Fibroblast of lung (primary cell): ENCODE results near the gene GPC6. TPM values are rescaled to one million over a fixed set of nuclear protein-coding genes. Genes with fewer than 3 reads are reported as not detected.

Source experiments
- DNase-seq, 2 donors: peaks; one replicate each; pipeline versions ENCODE4 v3.0.0 to v3.0.0-alpha.2; 2010; ENCODE audit warnings: low read depth in 2 of 2
- H2AFZ ChIP-seq: 2 replicates; pipeline ENCODE4 v1.5.1; 2012; ENCODE audit warnings: low read length, control low read depth, inconsistent platforms
- H3K27ac ChIP-seq: 2 replicates; pipeline ENCODE4 v1.5.1; 2011; ENCODE audit warnings: low read length, control low read depth; ENCODE audit not compliant: insufficient read depth
- H3K27me3 ChIP-seq: 2 replicates; pipeline ENCODE4 v1.5.1; 2011; ENCODE audit warnings: mild to moderate bottlenecking, low read length; ENCODE audit not compliant: control insufficient read depth, insufficient read depth
- H3K36me3 ChIP-seq: 2 replicates; pipeline ENCODE4 v1.5.1; 2011; ENCODE audit warnings: low read length; ENCODE audit not compliant: control insufficient read depth, insufficient read depth
- H3K4me1 ChIP-seq: 2 replicates; pipeline ENCODE4 v1.5.1; 2011; ENCODE audit warnings: low read length; ENCODE audit not compliant: control insufficient read depth, insufficient read depth; ENCODE audit errors: extremely low read depth
- H3K4me2 ChIP-seq: 2 replicates; pipeline ENCODE4 v1.5.1; 2011; ENCODE audit warnings: low read length, control low read depth; ENCODE audit not compliant: insufficient read depth; ENCODE audit errors: extremely low read depth
- H3K4me3 ChIP-seq, 4 experiments: fragments of 200-600 bp in 1 of 4; sonication (generic) in 1 of 4; replicated peaks in 1 of 4; 2 replicates each; pipeline ENCODE4 v1.5.1; 2011 to 2016; ENCODE audit warnings: low read length in 4 of 4, low read depth in 3 of 4, mild to moderate bottlenecking in 3 of 4, control low read depth in 2 of 4, inconsistent platforms in 1 of 4, mixed read lengths in 1 of 4; ENCODE audit not compliant: insufficient read depth in 1 of 4; ENCODE audit errors: control extremely low read depth in 1 of 4
- H3K79me2 ChIP-seq: 2 replicates; pipeline ENCODE4 v1.5.1; 2012; ENCODE audit warnings: mild to moderate bottlenecking, low read length, inconsistent platforms; ENCODE audit not compliant: control insufficient read depth, insufficient read depth
- H3K9ac ChIP-seq: 2 replicates; pipeline ENCODE4 v1.5.1; 2011; ENCODE audit warnings: mild to moderate bottlenecking, low read length, control low read depth; ENCODE audit not compliant: insufficient read depth
- H3K9me3 ChIP-seq: 2 replicates; pipeline ENCODE4 v1.5.1; 2012; ENCODE audit warnings: low read depth, low read length; ENCODE audit not compliant: control insufficient read depth, insufficient read depth
- H4K20me1 ChIP-seq: 2 replicates; pipeline ENCODE4 v1.5.1; 2011; ENCODE audit warnings: low read length; ENCODE audit not compliant: control insufficient read depth, insufficient read depth; ENCODE audit errors: extremely low read depth
- EZH2 ChIP-seq: IDR thresholded peaks from 2 replicates; pipeline ENCODE4 v1.5.1; 2012; ENCODE audit warnings: low read length, control low read depth, mild to moderate bottlenecking; ENCODE audit errors: missing control alignments
- polyA plus RNA-seq, 2 donors: library from polyadenylated mRNA; depleted of rRNA in 1 of 2; stranded (reverse) in 1 of 2; unstranded in 1 of 2; fragments of >200 nt; gene quantifications; 2 replicates each; pipeline ENCODE4 v1.2.1, GENCODE V29; 2011 to 2012; ENCODE audit warnings: missing spikeins in 1 of 2
- total RNA-seq: library from RNA; depleted of rRNA; stranded (reverse); fragments of >200 nt; gene quantifications from 2 replicates; pipeline ENCODE4 v1.2.1, GENCODE V29; 2014
- TF ChIP-seq, protein P1 (sequence below), 2 donors: IDR thresholded peaks in 1 of 2; conservative IDR thresholded peaks in 1 of 2; 1 replicate in 1 of 2; 2 replicates in 1 of 2; pipeline ENCODE4 v1.5.1; 2011 to 2012; ENCODE audit warnings: low read length in 2 of 2, control low read depth in 1 of 2, inconsistent platforms in 1 of 2, low read depth in 1 of 2, mild to moderate bottlenecking in 1 of 2

GPC6 gene
- total and polyA plus RNA-seq, 2 donors (not counting 1 experiment from before 2014, with no cell fraction given): 11.2 to 33.7 TPM

DNA sequence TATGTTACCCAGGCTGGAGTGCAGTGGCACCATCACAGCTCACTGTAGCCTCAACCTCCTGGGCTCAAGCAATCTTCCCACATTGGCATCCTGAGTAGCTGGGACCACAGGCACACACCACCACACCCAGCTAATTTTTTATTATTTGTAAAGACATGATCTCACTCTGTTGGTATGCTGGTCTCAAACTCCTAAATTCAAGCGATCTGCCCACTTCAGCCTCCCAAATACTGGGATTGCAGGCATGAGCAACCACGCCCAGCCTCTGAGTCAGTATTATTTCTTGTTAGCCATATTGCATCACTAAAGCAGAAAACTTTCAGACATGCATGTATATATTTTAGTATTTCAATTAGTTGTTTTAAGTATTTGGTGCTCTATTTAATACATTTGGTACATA is 376.4 kb downstream of the GPC6 start:
- H3K9ac ChIP-seq: no peak overlapping the region
- H2AFZ ChIP-seq: no peak overlapping the region
- no peak overlapping the region for H3K27ac ChIP-seq
- no peaks in the 10 kb centered on the region for H3K36me3 ChIP-seq
- H3K4me1 ChIP-seq: no peaks in the 10 kb centered on the region
- no peaks in the 10 kb centered on the region for H3K27me3 ChIP-seq
- no peaks in the 10 kb centered on the region for H3K79me2 ChIP-seq
- TF ChIP-seq EZH2: no peak
- TF ChIP-seq, protein P1, sequence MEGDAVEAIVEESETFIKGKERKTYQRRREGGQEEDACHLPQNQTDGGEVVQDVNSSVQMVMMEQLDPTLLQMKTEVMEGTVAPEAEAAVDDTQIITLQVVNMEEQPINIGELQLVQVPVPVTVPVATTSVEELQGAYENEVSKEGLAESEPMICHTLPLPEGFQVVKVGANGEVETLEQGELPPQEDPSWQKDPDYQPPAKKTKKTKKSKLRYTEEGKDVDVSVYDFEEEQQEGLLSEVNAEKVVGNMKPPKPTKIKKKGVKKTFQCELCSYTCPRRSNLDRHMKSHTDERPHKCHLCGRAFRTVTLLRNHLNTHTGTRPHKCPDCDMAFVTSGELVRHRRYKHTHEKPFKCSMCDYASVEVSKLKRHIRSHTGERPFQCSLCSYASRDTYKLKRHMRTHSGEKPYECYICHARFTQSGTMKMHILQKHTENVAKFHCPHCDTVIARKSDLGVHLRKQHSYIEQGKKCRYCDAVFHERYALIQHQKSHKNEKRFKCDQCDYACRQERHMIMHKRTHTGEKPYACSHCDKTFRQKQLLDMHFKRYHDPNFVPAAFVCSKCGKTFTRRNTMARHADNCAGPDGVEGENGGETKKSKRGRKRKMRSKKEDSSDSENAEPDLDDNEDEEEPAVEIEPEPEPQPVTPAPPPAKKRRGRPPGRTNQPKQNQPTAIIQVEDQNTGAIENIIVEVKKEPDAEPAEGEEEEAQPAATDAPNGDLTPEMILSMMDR (conservative IDR thresholded peaks at IDR 0.05 in 1 of 2, IDR thresholded peaks at IDR 0.05 in 1 of 2; ENCODE audit: low read depth in 1 of 2, low read length in 2 of 2): no peak
- H4K20me1 ChIP-seq: no peaks in the 10 kb centered on the region
- no peaks in the 10 kb centered on the region for H3K9me3 ChIP-seq
- H3K4me3 ChIP-seq: no peak overlapping the region
- DNase-seq: peak; percentile 93 to 94
- no peak overlapping the region for H3K4me2 ChIP-seq

DNA sequence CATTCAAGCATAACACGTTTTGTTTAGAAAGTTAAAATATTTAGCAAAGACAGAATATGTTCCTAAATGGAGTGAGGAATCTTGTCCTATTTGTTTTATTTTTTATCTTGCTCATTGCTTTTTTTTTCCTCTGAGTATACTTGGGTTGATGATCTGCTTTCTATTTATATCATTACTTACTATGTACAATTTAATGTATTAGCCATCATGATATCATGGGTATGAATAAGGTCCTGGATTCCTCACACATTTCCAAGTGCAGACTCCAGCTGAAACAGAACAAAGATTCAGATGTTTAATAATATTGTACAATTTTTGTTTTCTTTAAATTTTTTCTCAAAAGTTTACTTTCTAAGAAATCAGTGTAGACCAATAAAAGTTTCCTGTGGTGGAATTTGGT is 388.2 kb downstream of the GPC6 start:
- H3K4me2 ChIP-seq: no peak overlapping the region

DNA sequence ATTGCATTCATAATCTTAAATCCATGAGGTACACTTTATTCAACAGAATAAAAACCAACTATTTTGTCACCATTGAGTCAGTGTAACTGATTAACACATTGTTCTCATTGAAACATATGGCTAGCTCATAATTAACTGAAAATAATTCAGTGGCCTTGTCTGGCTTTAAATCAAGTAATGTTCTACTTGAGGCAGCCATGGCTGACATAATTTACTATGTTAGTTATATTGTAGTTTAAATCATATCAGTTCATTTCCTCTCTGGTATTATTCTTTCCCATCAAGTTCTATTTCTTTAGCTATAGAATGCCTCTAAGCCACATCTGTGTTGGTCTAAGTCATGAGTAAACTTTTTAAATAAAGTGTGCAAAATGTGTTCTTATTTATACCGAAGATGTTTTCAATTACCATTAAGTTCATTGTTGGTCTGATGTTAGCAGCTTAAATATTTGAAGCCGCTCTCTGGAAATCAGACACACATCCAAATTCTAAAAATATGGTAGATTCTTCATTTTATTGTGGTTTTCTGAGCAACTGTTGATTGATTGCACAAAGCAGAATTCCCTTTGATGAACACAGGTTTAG is 393.7 kb downstream of the GPC6 start:
- no peak overlapping the region for H3K9ac ChIP-seq
- no peak overlapping the region for H2AFZ ChIP-seq
- no peaks in the 10 kb centered on the region for H3K9me3 ChIP-seq
- H3K27ac ChIP-seq: no peak overlapping the region
- H3K79me2 ChIP-seq: no peaks in the 10 kb centered on the region
- H4K20me1 ChIP-seq: no peaks in the 10 kb centered on the region
- no peaks in the 10 kb centered on the region for H3K4me1 ChIP-seq
- no peak overlapping the region for H3K4me2 ChIP-seq
- peak in 1 of 2 donors; percentile 42 for DNase-seq
- TF ChIP-seq, protein P1 (conservative IDR thresholded peaks at IDR 0.05 in 1 of 2, IDR thresholded peaks at IDR 0.05 in 1 of 2; ENCODE audit: low read depth in 1 of 2, low read length in 2 of 2): no peak
- TF ChIP-seq EZH2: no peak
- no peak overlapping the region for H3K4me3 ChIP-seq
- H3K27me3 ChIP-seq: no peaks in the 10 kb centered on the region
- no peaks in the 10 kb centered on the region for H3K36me3 ChIP-seq

More for the DNA sequence above, 388.2 kb downstream of the GPC6 start:
- Histone ChIP-seq H3K4me3 (no peak overlapping the region), H3K9me3 (no peaks in the 10 kb centered on the region), H2AFZ (no peak overlapping the region), H4K20me1 (no peaks in the 10 kb centered on the region), H3K27me3 (no peaks in the 10 kb centered on the region), H3K36me3 (no peaks in the 10 kb centered on the region), H3K27ac (no peak overlapping the region), H3K79me2 (no peaks in the 10 kb centered on the region), H3K9ac (no peak overlapping the region), H3K4me1 (no peaks in the 10 kb centered on the region)
- TF ChIP-seq, protein P1 (conservative IDR thresholded peaks at IDR 0.05 in 1 of 2, IDR thresholded peaks at IDR 0.05 in 1 of 2; ENCODE audit: low read depth in 1 of 2, low read length in 2 of 2): no peak
- TF ChIP-seq EZH2: no peak
- DNase-seq: peak in 1 of 2 donors; percentile 14
